Measurements from ENCODE around the gene ADAMTS6.

Gene ADAMTS6

DNA sequence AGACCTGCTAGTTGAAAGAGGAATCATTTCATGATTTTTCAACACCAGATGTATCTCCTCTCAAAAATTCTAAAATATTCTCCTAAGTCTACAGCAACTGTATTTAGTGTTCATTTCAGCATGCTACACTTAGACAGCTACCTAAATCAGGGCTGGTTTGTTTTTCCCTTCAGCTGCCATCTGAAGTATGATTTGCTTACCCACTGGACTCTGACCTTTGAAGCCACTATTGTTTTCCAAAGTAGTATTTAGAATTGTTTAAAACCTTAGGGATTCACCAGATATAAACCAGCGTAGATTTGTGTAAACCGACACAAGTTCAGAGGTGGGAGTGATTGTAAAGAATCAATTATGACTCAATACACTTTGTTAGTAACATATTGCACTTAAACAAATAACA, 193.1 kb downstream of the ADAMTS6 start:
- H3K9ac ChIP-seq (ENCODE audit: low read length) = no peak overlapping the region
- no peak overlapping the region for H3K23ac ChIP-seq (ENCODE audit: low read length)
- H3K18ac ChIP-seq (ENCODE audit: low read length) = no peak overlapping the region
- no peak overlapping the region for H3K14ac ChIP-seq (ENCODE audit: low read length)
- H3K9me3 ChIP-seq (ENCODE audit: insufficient read depth, low read depth, low read length) = no peaks in the 10 kb centered on the region
- H4K8ac ChIP-seq (ENCODE audit: low read depth, low read length) = no peak overlapping the region
- no peaks in the 10 kb centered on the region for H3K4me1 ChIP-seq (ENCODE audit: control insufficient read depth in 1 of 2, insufficient read depth in 2 of 2, low read length in 2 of 2)
- H2BK120ac ChIP-seq (ENCODE audit: insufficient read depth, low read length, poor library complexity) = no peak overlapping the region
- H3K36me3 ChIP-seq (ENCODE audit: control insufficient read depth in 1 of 2, insufficient read depth in 2 of 2, low read length in 2 of 2) = peaks cover 5 to 6% of the 10 kb centered on the region in 2 experiments
- no peak overlapping the region for H2AK5ac ChIP-seq (ENCODE audit: low read length)
- H3K4me3 ChIP-seq (ENCODE audit: low read depth, low read length) = no peak overlapping the region
- H3K4ac ChIP-seq (ENCODE audit: low read depth, low read length) = no peak overlapping the region
- H3K79me1 ChIP-seq (ENCODE audit: low read length) = no peaks in the 10 kb centered on the region
- no peaks in the 10 kb centered on the region for H3K79me2 ChIP-seq (ENCODE audit: control insufficient read depth, insufficient read depth, low read length, poor library complexity)
- H2BK12ac ChIP-seq (ENCODE audit: low read length) = no peak overlapping the region
- no peak overlapping the region for H3K27ac ChIP-seq (ENCODE audit: low read depth, low read length)
- no peaks in the 10 kb centered on the region for H3K27me3 ChIP-seq (ENCODE audit: insufficient read depth, low read length)
- no peak overlapping the region for H2AFZ ChIP-seq (ENCODE audit: insufficient read depth, low read length, poor library complexity)
- no peak overlapping the region for H4K12ac ChIP-seq (ENCODE audit: low read depth, low read length)
- H4K91ac ChIP-seq (ENCODE audit: low read depth, low read length) = no peak overlapping the region
- H3K4me2 ChIP-seq (ENCODE audit: low read length) = no peak overlapping the region
- no peak for DNase-seq
- H2BK5ac ChIP-seq (ENCODE audit: low read depth, low read length, poor library complexity) = no peak overlapping the region
- no CpG with 5 or more reads among the region's 2 CpGs for WGBS (ENCODE audit: extremely low coverage, insufficient coverage, insufficient read length)

DNA sequence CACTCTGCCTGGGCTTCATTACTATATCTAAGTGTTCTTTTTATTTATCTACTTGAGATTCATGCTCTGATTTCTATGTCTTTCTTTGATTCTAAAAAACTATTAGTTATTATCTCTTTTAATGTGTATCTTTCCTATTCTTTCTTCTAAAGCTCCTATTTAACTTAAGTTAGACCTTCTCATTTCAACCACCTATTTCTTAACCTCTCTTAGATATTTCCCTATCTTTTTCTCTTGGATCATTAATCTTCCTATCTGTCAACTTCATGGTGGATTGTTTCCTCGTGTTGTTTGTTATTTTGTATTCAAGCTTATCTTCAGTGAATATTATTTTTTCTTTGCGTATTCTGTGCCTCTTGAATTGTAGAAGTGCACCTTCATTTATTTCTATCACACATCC, 202.1 kb downstream of the ADAMTS6 start:
- Histone ChIP-seq H3K79me2 (ENCODE audit: control insufficient read depth, insufficient read depth, low read length, poor library complexity) (no peaks in the 10 kb centered on the region), H3K9ac (ENCODE audit: low read length) (no peak overlapping the region), H3K23ac (ENCODE audit: low read length) (no peak overlapping the region), H2BK120ac (ENCODE audit: insufficient read depth, low read length, poor library complexity) (no peak overlapping the region), H3K4ac (ENCODE audit: low read depth, low read length) (no peak overlapping the region), H3K79me1 (ENCODE audit: low read length) (no peaks in the 10 kb centered on the region), H3K4me3 (ENCODE audit: low read depth, low read length) (no peak overlapping the region), H3K27me3 (ENCODE audit: insufficient read depth, low read length) (no peaks in the 10 kb centered on the region), H3K18ac (ENCODE audit: low read length) (no peak overlapping the region), H2BK12ac (ENCODE audit: low read length) (no peak overlapping the region), H3K14ac (ENCODE audit: low read length) (no peak overlapping the region), H3K4me2 (ENCODE audit: low read length) (no peak overlapping the region), H3K9me3 (ENCODE audit: insufficient read depth, low read depth, low read length) (no peaks in the 10 kb centered on the region), H4K12ac (ENCODE audit: low read depth, low read length) (no peak overlapping the region), H4K8ac (ENCODE audit: low read depth, low read length) (no peak overlapping the region), H4K91ac (ENCODE audit: low read depth, low read length) (no peak overlapping the region), H2AK5ac (ENCODE audit: low read length) (no peak overlapping the region), H3K4me1 (ENCODE audit: control insufficient read depth in 1 of 2, insufficient read depth in 2 of 2, low read length in 2 of 2) (no peaks in the 10 kb centered on the region), H3K36me3 (ENCODE audit: control insufficient read depth in 1 of 2, insufficient read depth in 2 of 2, low read length in 2 of 2) (peaks cover 3% of the 10 kb centered on the region in 2 experiments), H2BK5ac (ENCODE audit: low read depth, low read length, poor library complexity) (no peak overlapping the region), H2AFZ (ENCODE audit: insufficient read depth, low read length, poor library complexity) (no peak overlapping the region), H3K27ac (ENCODE audit: low read depth, low read length) (no peak overlapping the region)
- DNase-seq = no peak
- no CpG with 5 or more reads among the region's 2 CpGs for WGBS (ENCODE audit: extremely low coverage, insufficient coverage, insufficient read length)

DNA sequence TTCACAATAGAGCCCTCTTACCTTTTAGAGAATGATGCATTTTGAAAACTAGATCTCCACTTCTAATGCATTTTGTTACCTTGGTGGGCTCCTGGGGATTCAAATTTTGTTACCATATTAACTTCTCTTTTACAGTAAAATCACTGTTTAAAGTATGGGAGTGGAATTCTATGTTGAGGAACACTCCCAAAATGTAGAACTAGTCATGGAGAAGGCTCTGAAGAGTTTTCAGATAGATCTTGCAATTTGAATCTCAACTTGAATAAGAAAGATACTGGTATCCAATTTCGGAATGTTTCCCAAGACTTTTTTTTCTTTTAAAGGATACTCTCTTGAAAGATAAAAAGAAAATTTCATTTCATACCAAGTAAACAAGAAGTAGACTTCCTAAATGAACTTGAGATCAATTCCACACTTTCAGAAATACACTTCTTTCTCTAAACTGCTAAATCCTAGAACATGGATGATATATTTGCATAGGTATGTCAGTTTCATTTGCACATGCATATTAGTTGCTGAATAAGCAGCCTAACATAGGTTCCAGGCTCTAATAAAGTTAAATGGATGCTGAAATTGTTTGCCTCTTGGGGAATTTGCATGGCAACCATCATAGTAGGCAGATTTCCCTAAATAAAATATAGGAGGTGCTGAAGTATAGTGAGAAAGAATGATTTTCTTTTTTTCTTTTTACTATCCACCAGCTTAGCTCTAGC, 205.4 kb downstream of the ADAMTS6 start:
- H3K14ac ChIP-seq (ENCODE audit: low read length) = no peak overlapping the region
- no peaks in the 10 kb centered on the region for H3K27me3 ChIP-seq (ENCODE audit: insufficient read depth, low read length)
- H4K12ac ChIP-seq (ENCODE audit: low read depth, low read length) = no peak overlapping the region
- H4K91ac ChIP-seq (ENCODE audit: low read depth, low read length) = no peak overlapping the region
- no peak overlapping the region for H3K4me2 ChIP-seq (ENCODE audit: low read length)
- no peak for DNase-seq
- no peak overlapping the region for H2BK12ac ChIP-seq (ENCODE audit: low read length)
- H3K4me3 ChIP-seq (ENCODE audit: low read depth, low read length) = no peak overlapping the region
- H3K9ac ChIP-seq (ENCODE audit: low read length) = no peak overlapping the region
- no peaks in the 10 kb centered on the region for H3K79me1 ChIP-seq (ENCODE audit: low read length)
- H3K18ac ChIP-seq (ENCODE audit: low read length) = no peak overlapping the region
- H2AFZ ChIP-seq (ENCODE audit: insufficient read depth, low read length, poor library complexity) = no peak overlapping the region
- H3K9me3 ChIP-seq (ENCODE audit: insufficient read depth, low read depth, low read length) = no peaks in the 10 kb centered on the region
- no peak overlapping the region for H2AK5ac ChIP-seq (ENCODE audit: low read length)
- H3K4me1 ChIP-seq (ENCODE audit: control insufficient read depth in 1 of 2, insufficient read depth in 2 of 2, low read length in 2 of 2) = no peaks in the 10 kb centered on the region
- WGBS (ENCODE audit: extremely low coverage, insufficient coverage, insufficient read length) = no CpG with 5 or more reads among the region's 1 CpG
- no peak overlapping the region for H3K4ac ChIP-seq (ENCODE audit: low read depth, low read length)
- H3K27ac ChIP-seq (ENCODE audit: low read depth, low read length) = no peak overlapping the region
- H3K79me2 ChIP-seq (ENCODE audit: control insufficient read depth, insufficient read depth, low read length, poor library complexity) = no peaks in the 10 kb centered on the region
- H2BK5ac ChIP-seq (ENCODE audit: low read depth, low read length, poor library complexity) = no peak overlapping the region
- H4K8ac ChIP-seq (ENCODE audit: low read depth, low read length) = no peak overlapping the region
- H3K36me3 ChIP-seq (ENCODE audit: control insufficient read depth in 1 of 2, insufficient read depth in 2 of 2, low read length in 2 of 2) = peaks cover 7% of the 10 kb centered on the region in 2 experiments
- no peak overlapping the region for H3K23ac ChIP-seq (ENCODE audit: low read length)
- H2BK120ac ChIP-seq (ENCODE audit: insufficient read depth, low read length, poor library complexity) = no peak overlapping the region

DNA sequence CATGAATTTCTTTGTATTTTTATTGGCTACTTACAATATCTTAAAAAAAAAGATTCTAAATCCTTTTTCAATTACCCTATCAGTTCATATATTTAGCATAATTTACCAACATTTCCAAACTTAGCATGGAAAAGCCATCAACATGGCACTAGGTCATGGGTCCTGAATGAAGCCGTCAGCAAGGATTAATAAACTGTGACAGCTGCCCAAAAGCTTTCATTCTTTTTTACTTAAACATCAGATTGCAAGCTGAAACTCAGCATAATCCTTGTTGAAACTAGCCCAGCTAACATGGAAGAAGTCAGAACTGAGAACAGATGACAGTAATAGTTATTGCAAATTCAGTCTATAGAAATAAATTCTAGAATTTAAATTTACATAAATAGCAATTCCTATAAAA, 209.8 kb downstream of the ADAMTS6 start:
- no peaks in the 10 kb centered on the region for H3K27me3 ChIP-seq (ENCODE audit: insufficient read depth, low read length)
- no peak for DNase-seq
- H4K12ac ChIP-seq (ENCODE audit: low read depth, low read length) = no peak overlapping the region
- H3K9me3 ChIP-seq (ENCODE audit: insufficient read depth, low read depth, low read length) = no peaks in the 10 kb centered on the region
- no peak overlapping the region for H3K4me3 ChIP-seq (ENCODE audit: low read depth, low read length)
- H3K4ac ChIP-seq (ENCODE audit: low read depth, low read length) = no peak overlapping the region
- H3K27ac ChIP-seq (ENCODE audit: low read depth, low read length) = no peak overlapping the region
- no peak overlapping the region for H4K8ac ChIP-seq (ENCODE audit: low read depth, low read length)
- H3K9ac ChIP-seq (ENCODE audit: low read length) = no peak overlapping the region
- H3K36me3 ChIP-seq (ENCODE audit: control insufficient read depth in 1 of 2, insufficient read depth in 2 of 2, low read length in 2 of 2) = peaks cover 8 to 12% of the 10 kb centered on the region in 2 experiments
- no peak overlapping the region for H3K18ac ChIP-seq (ENCODE audit: low read length)
- H2BK12ac ChIP-seq (ENCODE audit: low read length) = no peak overlapping the region
- WGBS (ENCODE audit: extremely low coverage, insufficient coverage, insufficient read length) = no CpG with 5 or more reads among the region's 1 CpG
- no peak overlapping the region for H2AK5ac ChIP-seq (ENCODE audit: low read length)
- H2AFZ ChIP-seq (ENCODE audit: insufficient read depth, low read length, poor library complexity) = no peak overlapping the region
- no peak overlapping the region for H2BK5ac ChIP-seq (ENCODE audit: low read depth, low read length, poor library complexity)
- H3K4me1 ChIP-seq (ENCODE audit: control insufficient read depth in 1 of 2, insufficient read depth in 2 of 2, low read length in 2 of 2) = no peaks in the 10 kb centered on the region
- no peaks in the 10 kb centered on the region for H3K79me1 ChIP-seq (ENCODE audit: low read length)
- no peak overlapping the region for H4K91ac ChIP-seq (ENCODE audit: low read depth, low read length)
- no peak overlapping the region for H3K4me2 ChIP-seq (ENCODE audit: low read length)
- H3K23ac ChIP-seq (ENCODE audit: low read length) = no peak overlapping the region
- no peaks in the 10 kb centered on the region for H3K79me2 ChIP-seq (ENCODE audit: control insufficient read depth, insufficient read depth, low read length, poor library complexity)
- no peak overlapping the region for H3K14ac ChIP-seq (ENCODE audit: low read length)
- H2BK120ac ChIP-seq (ENCODE audit: insufficient read depth, low read length, poor library complexity) = no peak overlapping the region
